Measurements from ENCODE around the gene SYT12.
"Not testable (repeated sequence)": the region's sequence is repeated elsewhere in the genome, so short reads cannot be mapped to it uniquely, and the experiment has no call there.

SYT12 gene

GRCh38 chr11:67002921-67003411, 20.0 kb upstream of the SYT12 start:
- TF ChIP-seq ZSCAN18 (tag by site-specific recombination; IDR thresholded peaks at IDR 0.05) (no peak), ZNF785 (tag by site-specific recombination; IDR thresholded peaks at IDR 0.05) (no peak), ZNF747 (tag by site-specific recombination; IDR thresholded peaks at IDR 0.05) (no peak), ZNF658 (tag by site-specific recombination; IDR thresholded peaks at IDR 0.05) (no peak), CTCF (tag by site-specific recombination; IDR thresholded peaks at IDR 0.05) (no peak), BCL6B (tag by site-specific recombination; IDR thresholded peaks at IDR 0.05) (no peak), ZFP37 (tag by site-specific recombination; IDR thresholded peaks at IDR 0.05) (no peak), ZNF223 (tag by site-specific recombination; IDR thresholded peaks at IDR 0.05) (no peak), KLF8 (tag by site-specific recombination; IDR thresholded peaks at IDR 0.05) (no peak), ZNF513 (tag by site-specific recombination; IDR thresholded peaks at IDR 0.05) (no peak), IKZF3 (tag by site-specific recombination; IDR thresholded peaks at IDR 0.05) (no peak), ZNF23 (tag by site-specific recombination; IDR thresholded peaks at IDR 0.05; ENCODE audit: borderline replicate concordance) (no peak), ZFHX2 (tag by site-specific recombination; conservative IDR thresholded peaks at IDR 0.05) (no peak), ATF2 (tag by site-specific recombination; IDR thresholded peaks at IDR 0.05; ENCODE audit: low read depth) (no peak), ZIC2 (tag by site-specific recombination; IDR thresholded peaks at IDR 0.05) (no peak), ZNF555 (tag by site-specific recombination; conservative IDR thresholded peaks at IDR 0.05) (no peak), ZNF16 (tag by site-specific recombination; IDR thresholded peaks at IDR 0.05; ENCODE audit: low read depth) (no peak), ZNF324 (tag by site-specific recombination; IDR thresholded peaks at IDR 0.05) (no peak), ZNF354C (tag by site-specific recombination; IDR thresholded peaks at IDR 0.05; ENCODE audit: borderline replicate concordance, low read depth) (no peak), KLF7 (tag by site-specific recombination; IDR thresholded peaks at IDR 0.05; ENCODE audit: borderline replicate concordance) (no peak)
- no peaks in the 10 kb centered on the region for H3K4me1 ChIP-seq (ENCODE audit: control insufficient read depth, insufficient read depth, low read length)
- no peak overlapping the region for H3K4me3 ChIP-seq (ENCODE audit: low read depth, low read length)
- ChIA-PET CTCF (interaction anchor here (1.0 to 1.6 kb wide), 2 partner anchors 19 to 27 kb away, joined by 4 to 5 read pairs; no protein-coding TSS in a partner anchor), POLR2A (no interaction called here)
- no peaks in the 10 kb centered on the region for H3K9me3 ChIP-seq (ENCODE audit: control insufficient read depth, insufficient read depth, low read depth, low read length)
- no peak overlapping the region for H3K27ac ChIP-seq (ENCODE audit: extremely low read depth, low read depth, low read length)
- no peaks in the 10 kb centered on the region for H3K36me3 ChIP-seq (ENCODE audit: control insufficient read depth in 2 of 2, insufficient read depth in 1 of 2, low read length in 2 of 2)

GRCh38 chr11:67005200-67005599, 17.7 kb upstream of the SYT12 start:
- CTCF ChIA-PET = interaction anchor here (0.9 kb wide), 1 partner anchor 278 kb away, joined by 3 read pairs; no protein-coding TSS in a partner anchor

More at GRCh38 chr11:67005200-67005599, 17.7 kb upstream of the SYT12 start:
- H3K27ac ChIP-seq (ENCODE audit: extremely low read depth, low read depth, low read length); H3K36me3 ChIP-seq (ENCODE audit: control insufficient read depth in 2 of 2, insufficient read depth in 1 of 2, low read length in 2 of 2); H3K4me3 ChIP-seq (ENCODE audit: low read depth, low read length); H3K9me3 ChIP-seq (ENCODE audit: control insufficient read depth, insufficient read depth, low read depth, low read length); H3K4me1 ChIP-seq (ENCODE audit: control insufficient read depth, insufficient read depth, low read length); POLR2A ChIA-PET: not testable (repeated sequence)
